ENCODE measurements around the gene ABHD17B.
"Not testable (repeated sequence)": the region's sequence is repeated elsewhere in the genome, so short reads cannot be mapped to it uniquely, and the experiment has no call there.

The ABHD17B gene

DNA sequence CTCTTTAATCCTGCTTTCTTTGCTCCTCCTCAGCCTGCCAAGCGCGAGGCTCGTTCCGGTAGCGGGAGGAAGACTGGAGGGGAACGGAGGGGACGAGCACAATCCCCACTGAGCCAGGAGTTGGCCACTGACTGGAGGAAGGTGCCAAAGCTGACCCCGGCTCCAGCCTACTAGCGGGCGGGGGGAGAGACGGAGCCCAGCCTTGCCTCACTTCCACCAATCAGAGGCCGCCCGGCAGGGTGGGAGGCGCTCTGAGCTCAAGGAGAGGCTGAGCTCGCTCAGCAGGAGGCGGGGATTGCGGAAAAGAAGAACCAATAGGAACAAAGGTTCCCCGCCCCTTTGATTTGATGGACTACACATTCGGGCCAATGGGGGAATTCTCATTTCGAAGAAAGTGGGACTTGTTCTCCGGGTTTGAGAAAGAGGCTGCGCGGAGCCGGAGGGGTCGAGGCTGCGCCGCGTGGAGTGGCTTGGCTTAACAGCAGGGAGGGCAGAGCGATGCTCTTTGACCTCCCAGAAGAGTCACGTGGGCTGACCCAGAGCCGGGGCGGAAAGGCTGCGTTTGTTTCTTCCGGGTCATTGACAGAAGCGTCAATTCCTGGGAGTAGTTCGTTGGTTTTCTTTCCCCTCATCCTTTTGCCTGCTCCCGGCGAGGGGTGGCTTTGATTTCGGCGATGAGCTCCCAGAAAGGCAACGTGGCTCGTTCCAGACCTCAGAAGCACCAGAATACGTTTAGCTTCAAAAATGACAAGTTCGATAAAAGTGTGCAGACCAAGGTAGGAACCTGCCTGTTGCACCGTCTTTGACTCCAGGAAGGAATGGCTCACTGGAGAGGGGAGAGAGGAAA, at the start of gene ABHD17B, which contains the start of gene C9orf85:
Gene ABHD17B (minus strand): TSS at position 133 of the 847 bp plus-strand sequence. CDS start 36,113 bp downstream, outside the sequence.
Gene C9orf85 (plus strand): TSS at position 579 of the 847 bp plus-strand sequence. CDS start 96 bp downstream, at position 675.
- peak; percentile 95 for DNase-seq

DNA sequence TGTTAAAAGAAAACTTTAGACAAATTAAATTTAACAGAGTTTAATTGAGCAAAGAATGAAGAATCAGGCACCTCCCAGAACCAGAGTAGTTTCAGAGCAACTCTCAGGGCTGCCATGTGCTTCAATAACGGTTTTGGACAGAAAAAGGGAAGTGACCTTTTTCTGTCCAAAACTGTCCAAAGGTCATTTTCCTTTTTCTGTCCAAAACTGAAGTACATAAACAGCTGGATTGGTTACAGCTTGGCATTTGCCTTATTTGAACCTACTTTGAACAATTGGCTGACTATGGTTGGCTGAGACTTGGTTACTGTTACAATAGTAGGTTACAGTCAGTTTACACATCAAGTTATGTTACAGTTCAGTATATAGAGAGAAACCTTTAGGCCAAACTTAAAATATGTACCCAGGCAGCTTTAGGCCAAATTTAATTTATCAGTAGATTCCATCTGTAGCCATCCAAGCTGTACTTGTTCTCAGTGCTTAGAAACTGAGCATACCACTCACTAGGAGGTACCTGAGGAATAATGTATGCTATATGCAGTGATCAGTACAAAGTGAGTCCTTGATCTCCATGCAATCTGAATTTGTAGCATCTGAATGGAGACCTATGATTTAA, 44.4 kb upstream of the ABHD17B start:
- DNase-seq = no peak

DNA sequence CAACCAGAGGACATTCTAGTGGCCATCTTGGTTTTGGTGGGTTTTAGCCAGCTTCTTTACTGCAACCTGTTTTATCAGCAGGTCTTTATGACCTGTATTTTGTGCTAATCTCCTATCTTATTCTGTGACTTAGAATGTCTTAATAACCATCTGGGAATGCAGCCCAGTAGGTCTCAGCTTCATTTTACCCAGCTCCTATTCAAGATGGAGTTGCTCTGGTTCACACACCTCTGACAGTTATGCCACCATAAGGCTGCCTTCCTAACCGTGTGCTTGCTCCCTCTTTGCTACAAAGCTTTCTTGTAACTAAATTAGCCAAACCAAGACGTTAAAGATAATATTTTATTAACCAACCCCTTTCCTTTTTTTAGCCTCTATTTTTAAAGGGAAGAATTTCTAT, 43.7 kb upstream of the ABHD17B start:
- not testable (repeated sequence) for DNase-seq

DNA sequence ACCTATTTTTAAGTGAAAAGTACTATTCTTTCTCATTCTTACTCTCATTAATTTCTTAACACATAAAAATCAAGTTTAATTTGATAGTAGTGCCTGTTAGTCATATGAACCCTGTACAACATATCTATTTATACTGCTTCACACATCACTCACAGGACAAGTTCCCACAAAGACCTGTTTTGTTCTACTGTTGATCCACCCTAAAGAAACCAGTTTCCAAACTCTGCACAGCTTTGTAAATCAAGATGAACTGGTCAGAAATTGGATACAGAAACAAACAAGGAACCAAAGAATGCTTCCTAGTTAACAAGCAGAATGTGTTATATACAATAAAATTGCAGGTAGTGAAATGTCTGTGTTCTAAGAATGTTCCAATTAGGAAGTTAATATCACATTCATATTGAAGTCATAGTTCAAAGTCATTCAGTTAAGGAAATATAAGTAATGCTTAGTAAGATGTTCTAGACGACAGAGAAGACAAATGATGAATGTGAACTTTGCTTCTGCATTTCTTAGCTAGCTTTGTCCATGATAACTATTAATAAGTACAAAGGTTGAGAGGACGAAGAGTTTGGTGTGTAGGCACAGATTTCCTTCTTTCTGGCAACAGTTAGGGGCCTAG, 33.9 kb upstream of the ABHD17B start:
- DNase-seq = no peak

DNA sequence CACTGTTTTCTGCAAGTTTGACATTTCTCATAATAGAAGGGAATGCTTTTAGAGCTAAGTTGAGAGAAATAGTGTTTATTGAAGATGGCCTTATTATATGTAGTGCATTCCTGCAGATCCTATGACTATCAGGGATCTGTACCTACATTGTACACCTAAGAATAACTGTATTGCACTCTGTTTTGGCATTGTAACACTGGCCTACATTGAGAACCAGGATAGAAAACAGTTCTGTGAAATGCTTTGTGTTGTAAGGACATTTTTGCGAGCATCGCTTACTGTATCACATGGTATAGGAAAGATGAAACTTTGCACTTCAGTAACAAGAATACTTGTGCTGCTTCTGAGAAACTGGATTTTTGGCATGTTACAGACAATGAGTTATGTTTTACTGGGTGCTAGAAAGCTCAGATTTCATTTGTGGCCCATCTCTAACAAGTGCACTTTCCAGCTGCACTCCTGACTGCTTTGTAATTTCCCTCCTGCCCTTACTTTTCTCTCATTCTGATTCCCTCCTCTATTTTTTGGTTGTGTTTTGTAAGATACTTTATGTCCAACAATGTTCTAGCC, 31.1 kb upstream of the ABHD17B start:
- DNase-seq = no peak

DNA sequence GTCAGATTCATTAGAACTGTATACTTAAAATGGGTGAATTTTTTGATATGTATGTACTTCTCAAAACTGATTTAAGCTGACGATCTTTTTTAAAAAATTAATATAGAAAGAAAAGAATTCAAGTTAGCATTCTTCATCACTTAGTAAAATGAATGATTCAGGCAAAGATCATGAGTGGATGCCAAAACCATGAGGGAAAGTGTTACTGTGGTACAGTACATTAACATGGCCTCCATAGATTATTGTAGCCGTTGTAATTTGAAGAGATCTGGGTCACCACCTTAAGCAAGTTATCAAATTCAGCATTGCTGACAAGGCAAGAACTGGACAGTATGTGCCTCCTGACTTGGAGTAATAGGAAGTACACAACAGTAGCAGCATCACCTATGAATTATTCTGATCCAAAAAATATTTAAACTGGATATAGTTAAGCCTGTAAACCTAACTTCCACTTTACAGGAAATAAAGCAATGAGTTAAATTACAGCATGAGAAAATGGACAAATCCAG, 30.1 kb upstream of the ABHD17B start:
- no peak for DNase-seq

DNA sequence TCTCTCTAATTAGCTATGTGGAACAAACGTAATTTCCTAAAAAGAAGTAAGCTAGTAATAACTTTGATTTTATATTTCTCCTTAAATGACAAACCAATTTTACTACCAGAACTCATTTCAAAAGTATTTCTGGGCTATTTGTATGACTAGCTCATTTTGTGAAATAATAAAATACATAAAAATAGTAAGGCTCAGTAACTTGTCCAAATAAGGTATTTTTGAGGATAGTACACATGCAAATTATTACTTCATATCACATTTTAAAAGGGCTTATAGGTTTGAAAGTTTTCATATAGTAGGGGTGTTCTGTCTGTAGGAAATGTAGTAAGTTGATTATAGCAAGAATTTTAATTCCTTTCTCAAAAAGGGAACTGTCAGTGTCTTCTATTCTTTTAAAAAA, 26.9 kb upstream of the ABHD17B start:
- DNase-seq = no peak

DNA sequence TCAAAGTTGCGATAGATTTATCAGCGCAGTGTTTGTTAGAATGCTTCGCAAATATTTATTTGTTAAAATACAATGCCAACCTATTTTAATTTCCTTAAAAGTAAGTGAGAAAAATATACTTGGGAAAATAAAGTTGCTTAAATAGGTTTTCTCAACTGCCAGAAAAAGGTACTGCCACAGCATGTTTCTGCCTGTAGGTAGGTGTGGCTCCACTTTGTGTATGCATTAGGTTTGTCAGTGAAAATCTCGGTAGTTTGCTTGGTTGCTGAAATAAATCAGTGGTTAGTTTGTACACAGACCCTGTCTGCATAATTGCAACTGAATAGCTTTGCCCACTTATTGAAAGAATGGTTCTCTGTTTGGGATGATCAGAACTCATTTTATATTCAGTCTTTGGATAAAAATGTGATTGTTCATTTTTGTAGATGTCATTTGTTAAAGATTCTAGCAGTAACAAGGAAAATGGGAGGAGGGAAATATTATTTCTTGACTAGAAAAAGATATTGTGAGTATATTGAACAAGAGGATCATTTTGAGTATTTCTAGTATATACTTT, 26.2 kb upstream of the ABHD17B start:
- no peak for DNase-seq

DNA sequence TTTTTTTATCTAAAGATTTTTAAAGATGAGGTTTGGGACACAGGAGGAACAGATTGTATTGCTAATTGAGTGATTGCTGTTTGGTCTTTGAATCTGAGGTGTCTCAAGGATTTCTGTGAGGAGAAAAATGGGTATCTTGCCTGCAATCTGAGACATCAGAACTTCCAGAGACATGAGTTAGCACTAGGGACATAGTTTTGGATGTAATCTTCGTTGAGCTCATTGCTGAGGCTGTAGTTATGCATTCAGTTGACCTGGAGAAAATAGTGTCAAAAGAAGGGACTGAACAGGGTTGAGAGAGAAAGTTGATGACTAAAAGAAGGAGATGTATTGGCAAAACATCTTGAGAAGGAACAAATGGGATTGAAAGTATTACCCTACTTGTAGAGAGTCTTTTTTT, 25.1 kb upstream of the ABHD17B start:
- no peak for DNase-seq

DNA sequence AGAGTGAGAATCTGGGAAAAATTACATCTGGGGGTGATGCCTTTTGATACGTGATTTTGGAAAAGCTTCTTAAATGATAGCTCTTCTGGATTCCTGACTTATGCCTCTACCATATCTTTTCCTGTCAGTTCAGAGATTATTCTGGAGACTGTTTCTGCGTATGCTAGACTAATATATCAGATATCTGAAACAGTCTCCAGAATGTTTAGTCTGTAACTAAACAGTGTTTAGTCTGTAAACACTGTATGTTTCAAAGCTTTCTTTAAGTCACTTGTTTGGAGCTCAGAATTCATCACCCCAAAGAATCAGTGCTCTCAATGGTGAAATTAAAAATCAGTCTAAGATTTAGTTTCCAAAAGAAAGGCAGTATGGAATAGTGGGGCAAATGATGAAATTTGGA, 20.2 kb upstream of the ABHD17B start:
- no peak for DNase-seq

DNA sequence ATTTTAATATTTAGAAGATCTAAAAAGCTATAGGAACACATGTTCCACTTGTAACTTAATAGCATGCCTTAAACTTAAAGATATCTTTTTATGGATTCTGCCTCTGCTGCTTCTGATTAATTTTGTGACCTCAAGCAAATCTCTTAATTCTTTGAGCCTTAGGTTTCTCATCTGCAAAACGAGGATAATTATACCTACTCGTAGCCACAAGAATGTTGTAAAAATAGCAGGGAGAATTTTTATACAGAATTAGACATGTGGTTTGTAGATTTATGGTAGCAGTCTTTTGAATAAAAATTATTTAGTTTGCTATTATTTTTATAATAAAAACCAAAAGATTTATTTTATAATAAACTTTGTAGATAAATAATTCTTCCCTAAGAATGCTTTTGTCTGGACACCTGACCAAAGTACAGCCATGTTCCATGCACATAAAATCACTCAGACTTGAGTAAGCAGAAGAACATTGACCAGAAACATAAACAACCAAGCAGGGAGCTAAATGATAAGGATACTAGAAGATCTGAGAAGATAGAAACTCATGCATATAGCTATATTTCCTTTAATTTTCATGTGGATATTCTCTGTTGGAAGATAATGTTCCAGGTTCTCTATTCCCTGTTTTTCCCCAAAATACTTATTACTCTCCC, 18.9 kb upstream of the ABHD17B start:
- no peak for DNase-seq

DNA sequence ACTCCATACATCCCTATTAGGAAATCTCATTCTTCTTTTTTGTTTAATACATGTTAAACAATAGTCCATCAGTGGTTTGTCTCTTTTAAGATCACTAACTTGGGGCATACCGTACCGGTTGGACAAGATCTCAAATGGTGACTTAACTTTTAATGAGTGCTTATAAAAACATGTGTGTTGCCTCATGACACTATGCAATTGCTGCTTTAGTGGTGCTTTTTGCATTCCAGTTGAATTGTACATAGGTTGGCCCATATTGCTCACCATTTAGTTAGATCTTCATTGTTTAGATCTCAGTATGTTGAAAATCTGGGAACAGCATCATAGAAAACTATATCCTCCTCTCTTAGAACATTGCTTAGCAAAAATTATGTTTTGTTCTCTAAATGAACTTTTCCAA, 18.2 kb upstream of the ABHD17B start:
- no peak for DNase-seq

DNA sequence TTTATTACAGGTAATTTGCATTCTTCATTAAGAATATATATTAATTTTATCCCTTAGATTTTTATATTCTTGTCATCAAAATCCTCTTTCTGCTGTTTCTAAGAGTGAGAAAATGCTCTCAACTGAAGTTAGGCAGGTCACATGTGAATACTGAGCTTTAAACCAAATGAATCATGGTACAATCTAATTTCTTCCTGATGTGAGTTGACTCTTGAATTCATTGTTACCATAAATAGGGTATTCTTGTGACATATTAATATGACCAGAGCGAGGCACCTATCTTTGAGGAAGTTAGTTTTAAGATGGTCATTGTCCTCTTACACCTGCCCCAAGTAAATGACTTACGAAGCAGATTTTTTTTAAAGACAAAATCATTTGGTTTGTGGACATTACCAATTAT, 17.8 kb upstream of the ABHD17B start:
- no peak for DNase-seq

DNA sequence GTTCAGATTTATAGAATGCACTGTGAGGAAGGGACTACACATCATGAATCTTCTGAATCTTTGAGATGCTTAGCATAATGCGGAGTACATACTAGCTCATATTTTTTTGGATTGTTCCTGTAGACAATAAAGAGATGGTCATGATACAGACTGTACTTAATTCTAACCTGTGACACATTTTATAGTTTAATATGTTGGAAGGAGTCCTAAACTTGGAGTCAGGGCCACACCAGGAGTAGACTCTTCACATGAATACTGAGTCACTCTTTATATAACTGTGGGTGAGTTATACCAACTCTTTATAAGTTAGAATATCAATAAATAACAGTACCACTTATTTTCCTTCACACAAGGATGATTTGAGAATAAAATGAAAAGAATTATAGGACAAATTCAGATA, 17.4 kb upstream of the ABHD17B start:
- DNase-seq = no peak

DNA sequence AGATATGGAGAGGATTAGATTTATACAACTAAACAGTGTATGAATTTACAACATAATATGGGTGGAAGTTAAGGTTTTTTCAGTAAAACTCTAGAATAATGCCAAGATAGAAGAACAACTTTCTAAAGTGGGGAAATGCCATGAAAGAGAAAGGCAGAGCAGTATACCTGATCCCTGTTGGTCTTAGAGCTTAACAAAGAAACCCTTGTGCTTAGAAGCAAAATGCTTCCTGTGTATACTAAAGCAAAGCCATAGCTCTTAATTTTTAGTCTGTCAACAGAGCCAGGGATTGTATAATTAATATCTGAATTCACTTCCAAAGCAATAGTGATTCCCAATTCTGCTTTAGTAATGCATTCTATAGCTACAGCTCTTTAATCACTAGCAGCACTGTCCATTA, 14.8 kb upstream of the ABHD17B start:
- no peak for DNase-seq

DNA sequence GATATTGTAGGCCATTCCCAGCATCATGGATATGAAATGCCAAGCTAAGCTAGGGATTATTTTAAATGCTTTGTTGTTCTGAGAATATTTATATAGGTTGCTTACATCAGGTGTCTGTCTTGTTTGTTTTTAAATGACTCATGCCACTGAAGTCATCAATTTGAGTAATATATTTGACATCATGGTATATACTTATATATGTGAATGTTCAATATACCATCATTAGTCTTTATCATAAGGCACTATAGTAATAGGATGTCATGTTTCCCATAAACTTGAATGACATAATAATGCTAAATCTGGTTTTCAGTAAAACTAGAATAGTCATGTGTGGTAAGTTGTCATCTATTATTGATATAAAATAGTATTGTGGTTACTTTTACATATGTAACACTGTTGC, 13.6 kb upstream of the ABHD17B start:
- no peak for DNase-seq

DNA sequence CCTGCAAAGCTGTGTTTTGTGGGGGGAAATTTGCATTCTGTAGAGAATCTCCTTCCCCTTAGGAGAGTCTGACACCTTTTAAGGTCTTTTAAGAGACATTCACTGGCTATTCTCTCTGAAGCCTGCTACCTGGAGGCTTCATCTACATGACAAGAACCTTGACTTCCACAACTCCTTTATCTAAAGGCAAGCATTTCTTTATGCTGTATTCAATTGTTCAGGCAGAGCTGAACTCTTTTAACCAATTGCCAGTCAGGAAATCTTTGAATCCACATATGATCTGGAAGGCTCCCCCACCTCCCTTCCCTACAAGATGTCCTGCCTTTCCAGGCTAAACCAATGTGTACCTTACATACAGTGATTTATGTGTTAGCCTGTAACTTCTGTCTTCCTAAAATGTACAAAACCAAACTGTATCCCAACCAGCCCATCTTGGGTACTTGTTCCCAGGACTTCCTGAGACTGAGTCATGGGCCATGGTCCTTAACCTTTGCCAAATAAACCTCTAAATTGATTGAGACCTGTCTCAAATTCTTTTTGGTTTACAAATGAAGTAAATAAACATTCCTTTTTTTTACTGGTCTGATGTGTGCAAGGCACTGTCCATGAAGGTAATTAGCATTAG, 10.3 kb upstream of the ABHD17B start:
- no peak for DNase-seq

DNA sequence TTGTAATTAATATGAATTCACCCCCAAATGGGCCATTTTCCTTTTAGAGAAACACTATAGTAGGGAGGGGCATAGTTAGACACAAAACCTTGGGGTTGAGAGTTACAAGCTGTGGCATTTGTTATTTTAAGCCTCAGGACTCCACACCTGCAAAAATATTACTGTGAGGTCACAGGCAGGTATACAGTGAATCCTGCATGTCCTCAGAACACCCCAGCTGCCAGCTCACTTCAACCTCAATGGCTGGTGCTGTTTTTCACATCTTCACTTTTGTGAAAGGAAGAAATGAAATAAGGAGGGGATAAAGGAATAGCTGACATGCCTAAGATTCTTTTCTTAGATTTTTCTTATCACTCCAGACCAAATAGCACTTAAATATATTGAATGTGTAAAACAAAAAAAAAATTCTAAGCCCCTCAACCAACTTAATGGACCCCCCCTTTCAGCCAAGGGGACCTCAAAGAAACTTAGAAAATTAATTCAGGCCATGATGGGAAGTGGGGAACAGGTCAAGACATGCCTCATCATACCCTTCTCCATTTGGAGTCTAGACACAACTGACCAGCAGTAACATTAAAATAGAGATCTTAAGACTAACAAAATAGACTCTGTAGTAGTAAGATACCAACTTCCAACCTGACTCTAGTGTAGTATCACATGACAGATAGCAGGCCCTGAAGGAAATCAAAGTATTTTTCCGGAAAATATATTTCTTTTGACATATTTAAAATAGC, 9.6 kb upstream of the ABHD17B start:
- no peak for DNase-seq

DNA sequence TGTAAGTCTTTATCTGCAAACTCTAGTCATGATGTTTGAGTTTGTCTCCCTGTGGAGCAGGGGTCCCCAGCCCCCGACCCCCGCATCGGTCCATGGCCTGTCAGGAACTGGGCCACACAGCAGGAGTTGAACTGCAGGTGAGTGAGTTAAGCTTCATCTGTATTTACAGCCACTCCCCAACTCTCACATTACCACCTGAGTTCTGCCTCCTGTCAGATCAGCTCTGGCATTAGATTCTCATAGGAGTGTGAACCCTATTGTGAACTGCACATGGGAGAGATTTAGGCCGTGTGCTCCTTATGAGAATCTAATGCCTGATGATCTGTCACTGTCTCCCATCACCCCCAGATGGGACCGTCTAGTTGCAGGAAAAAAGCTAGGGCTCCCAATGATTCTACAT, 7.4 kb upstream of the ABHD17B start:
- DNase-seq = no peak

DNA sequence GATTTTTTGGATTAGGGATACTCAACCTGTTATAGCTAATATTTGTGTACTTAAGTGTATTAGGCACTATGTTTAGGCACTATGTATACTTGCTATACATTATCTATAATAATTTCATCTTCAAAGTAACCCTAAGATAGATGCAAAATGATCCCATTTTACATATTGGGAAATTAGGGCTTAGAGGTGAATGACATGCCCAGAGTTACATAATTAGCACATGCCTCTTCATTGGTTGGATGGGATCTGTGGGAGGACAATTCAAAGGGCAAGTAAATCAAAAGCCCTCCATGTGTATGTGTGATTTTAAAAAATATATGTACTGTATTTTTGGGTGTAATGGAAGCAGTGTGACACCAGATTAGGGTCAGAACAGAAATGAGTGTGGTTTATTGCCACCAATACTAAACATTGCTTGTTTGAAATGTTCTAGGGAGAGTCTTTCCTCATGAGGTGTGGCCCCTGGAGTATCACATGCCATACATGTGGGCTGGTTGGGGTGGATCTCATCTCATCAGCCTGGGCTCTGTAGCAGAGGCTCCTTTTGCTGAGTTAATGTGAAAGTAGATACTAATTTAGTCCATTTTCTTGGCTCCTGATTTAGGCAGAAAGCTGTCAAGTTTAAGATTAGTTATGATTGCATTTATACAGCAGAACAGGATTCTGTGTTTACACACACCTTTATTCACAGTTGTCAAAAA, 6.0 kb upstream of the ABHD17B start:
- no peak for DNase-seq

DNA sequence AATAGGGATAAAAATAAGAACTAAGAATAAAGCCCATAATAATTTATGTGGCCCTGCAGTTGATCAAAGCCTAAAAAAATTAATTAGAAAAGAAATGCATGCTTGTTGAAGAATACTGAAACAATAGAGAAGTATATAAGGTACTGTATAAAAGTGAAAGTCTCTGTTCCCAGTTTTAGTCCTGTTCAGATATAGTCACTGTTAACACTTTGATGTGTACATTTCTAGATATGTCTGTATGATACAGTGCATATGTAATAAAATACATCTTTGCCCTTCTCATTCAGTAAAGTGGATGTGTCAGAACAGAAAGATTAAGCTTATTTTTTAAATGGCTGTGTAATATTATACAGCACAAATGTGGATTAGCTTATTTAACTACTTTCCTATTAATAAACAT, 4.5 kb upstream of the ABHD17B start:
- DNase-seq = no peak

Data from NCI-H2029 treated with DMSO at 0.1 percent for 48 hours (cell line).